HG03025 (cell line): Measurements from ENCODE around the gene LBHD2.

Source experiments
- ATAC-seq: cut with Tn5 transposase; IDR thresholded peaks from one replicate; pipeline ENCODE4 v1.9.1; 2021; ENCODE audit warnings: mild to moderate bottlenecking, moderate library complexity; ENCODE audit not compliant: unreplicated experiment, low FRiP score

LBHD2 gene

GRCh38 chr14:103089386-103090335 is 5.7 kb downstream of the LBHD2 start:
- no peak for ATAC-seq

DNA sequence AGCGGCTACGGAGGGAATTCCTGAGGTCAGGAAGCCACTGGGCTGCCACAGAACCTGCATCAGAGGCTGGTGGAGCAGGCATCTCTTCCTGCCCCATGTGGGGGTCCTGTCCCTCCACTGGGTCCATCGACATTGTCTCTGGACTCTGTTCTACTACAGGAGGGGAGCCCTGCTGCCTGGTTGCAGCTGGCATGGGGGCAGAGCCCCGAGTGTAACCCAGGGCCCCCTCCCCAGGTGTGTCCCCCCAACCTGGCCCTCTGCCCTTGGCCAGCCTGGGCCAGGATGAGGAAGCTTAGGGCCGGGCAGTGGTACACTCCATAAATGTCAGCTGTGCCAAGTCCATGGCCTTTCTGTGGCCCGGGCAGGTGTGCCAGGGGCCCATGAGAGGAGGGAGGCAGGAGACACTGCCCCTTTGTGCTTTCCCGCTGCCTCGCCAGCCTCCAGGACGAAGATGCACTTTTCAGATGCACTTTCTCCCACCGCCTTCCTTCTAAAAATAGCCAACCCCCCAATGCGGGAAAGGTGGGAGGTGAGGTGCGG is 6.5 kb downstream of the LBHD2 start:
- no peak for ATAC-seq

- ATAC-seq: no peak
These were observed 7.3 kb downstream of the LBHD2 start for GRCh38 chr14:103091041-103091882.

GRCh38 chr14:103091883-103092222 is 7.8 kb downstream of the LBHD2 start:
- ATAC-seq: no peak

GRCh38 chr14:103093856-103094405 is 9.9 kb downstream of the LBHD2 start:
- ATAC-seq: no peak

GRCh38 chr14:103094406-103095209 is 10.6 kb downstream of the LBHD2 start, which contains the start of gene EXOC3L4:
EXOC3L4 (plus strand) TSS chr14:103094725; CDS start chr14:103100220, 5,495 bp downstream.
- no peak for ATAC-seq

DNA sequence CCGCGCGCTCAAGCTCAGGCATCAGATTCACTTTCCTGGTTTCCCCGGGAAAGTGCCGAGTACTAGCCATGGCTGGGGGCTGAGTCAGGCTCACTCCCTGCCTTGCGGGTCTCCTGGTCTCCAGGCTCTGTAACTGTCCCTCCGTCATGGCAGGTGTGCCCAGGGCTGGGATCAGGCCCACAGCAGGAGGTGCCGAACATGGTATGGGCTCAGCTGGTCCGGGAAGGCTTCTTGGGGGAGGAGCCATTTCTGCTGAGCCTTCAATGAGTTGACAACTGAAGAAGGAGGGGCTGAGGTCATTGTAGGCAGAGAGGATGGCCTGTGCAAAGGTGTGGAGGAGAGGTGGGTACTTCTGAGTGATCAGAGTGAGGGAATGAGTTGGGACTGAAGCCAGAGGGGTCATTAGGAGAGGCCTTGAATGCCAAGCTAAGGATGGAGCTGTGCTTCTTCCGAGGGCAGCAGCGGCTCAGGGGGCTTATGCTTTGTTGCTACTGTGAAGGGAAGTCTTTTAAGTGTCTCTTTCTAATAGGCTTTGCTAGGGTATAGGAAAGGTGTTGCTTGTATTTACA is 11.3 kb downstream of the LBHD2 start:
- ATAC-seq: no peak

DNA sequence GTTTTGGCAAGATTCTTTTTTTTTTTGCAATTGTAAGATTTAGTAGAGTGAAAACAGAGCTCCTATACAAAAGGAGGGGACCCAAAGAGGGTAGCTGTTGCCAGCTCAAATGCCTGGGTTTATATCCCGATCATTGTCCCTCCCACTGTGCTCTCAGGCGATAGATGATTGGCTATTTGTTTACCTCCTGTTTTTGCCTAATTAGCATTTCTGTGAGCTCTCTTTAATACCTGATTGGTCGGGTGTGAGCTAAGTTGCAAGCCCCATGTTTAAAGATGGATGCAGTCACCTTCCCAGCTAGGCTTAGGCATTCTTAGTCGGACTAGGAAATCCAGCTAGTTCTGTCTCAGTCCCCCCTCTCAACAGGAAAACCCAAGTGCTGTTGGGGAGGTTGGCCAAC is 12.4 kb downstream of the LBHD2 start:
- no peak for ATAC-seq

DNA sequence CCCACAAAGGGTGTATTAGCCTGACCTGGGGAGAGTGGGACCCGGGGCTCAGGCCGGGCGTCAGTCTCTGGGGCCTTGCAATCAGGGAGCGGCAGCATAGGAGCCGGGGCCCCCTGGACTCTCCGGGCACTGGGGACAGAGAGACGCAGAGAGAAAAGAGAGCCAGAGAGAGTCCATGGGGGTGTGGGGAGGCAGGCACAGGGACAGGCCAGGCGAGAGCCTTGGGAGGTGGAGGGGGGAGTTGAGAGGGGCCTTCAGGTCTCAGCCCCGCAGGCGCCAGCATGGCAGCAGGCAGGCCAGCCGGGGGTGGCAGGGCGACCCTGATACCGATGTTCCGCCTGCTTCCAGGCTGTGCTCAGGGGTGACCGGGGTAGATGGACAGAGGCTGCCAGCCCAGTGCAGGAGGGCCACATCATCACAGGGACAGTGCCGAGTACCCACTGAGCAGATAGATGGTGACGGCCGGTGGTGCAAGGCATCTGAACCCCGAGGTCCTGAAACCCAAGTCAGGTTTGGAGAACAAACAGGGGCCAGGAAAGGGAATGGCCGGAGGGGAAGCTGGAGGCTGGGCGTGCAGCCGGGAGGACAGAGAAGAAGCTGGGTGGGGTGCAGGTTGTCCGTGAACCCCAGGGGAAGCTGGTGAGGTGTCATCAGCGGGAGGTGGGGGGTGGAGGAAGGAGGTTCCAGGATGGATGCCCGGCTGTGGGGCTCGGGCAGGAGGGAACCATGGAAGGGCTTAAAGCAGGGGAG is 13.4 kb downstream of the LBHD2 start:
- ATAC-seq: no peak

GRCh38 chr14:103097994-103098957 is 14.3 kb downstream of the LBHD2 start:
- no peak for ATAC-seq

- no peak for ATAC-seq
These were observed 15.2 kb downstream of the LBHD2 start for GRCh38 chr14:103099081-103099732.

GRCh38 chr14:103099733-103100280 is 15.8 kb downstream of the LBHD2 start:
- ATAC-seq: no peak

- no peak for ATAC-seq
These were observed 16.5 kb downstream of the LBHD2 start for GRCh38 chr14:103100281-103101121.

DNA sequence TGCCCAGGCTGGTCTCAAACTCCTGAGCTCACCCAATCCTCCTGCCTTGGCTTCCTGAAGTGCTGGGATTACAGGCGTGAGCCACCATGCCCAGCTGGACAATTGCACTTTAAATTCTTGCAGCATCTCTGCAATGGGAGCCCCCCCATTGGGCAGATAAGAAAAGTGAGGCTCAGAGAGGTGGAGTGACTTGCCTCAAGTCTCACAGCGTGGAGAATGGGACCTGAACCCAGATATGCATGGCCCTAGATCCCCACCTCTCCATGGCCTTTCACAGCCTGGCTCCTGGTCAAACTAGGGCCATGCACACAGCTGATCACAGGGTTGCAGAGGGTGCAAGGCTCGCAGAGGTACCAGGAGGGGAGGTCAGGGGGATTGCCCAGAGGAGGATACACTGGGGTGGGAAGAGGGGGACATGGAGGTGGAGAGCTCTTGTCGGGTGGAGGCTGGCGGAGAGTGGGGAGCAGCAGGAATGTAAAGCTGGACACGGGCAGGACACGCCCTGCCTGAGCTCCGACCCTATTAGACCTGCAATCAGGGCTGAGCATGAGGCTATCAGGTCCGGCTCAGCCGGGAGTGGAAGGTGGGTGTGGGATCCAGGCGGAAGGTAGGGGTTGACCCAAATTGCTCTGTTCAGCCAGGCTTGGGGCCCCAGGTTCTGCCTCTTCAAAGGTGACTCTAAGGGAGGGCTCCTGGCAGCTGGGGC is 17.4 kb downstream of the LBHD2 start:
- no peak for ATAC-seq

DNA sequence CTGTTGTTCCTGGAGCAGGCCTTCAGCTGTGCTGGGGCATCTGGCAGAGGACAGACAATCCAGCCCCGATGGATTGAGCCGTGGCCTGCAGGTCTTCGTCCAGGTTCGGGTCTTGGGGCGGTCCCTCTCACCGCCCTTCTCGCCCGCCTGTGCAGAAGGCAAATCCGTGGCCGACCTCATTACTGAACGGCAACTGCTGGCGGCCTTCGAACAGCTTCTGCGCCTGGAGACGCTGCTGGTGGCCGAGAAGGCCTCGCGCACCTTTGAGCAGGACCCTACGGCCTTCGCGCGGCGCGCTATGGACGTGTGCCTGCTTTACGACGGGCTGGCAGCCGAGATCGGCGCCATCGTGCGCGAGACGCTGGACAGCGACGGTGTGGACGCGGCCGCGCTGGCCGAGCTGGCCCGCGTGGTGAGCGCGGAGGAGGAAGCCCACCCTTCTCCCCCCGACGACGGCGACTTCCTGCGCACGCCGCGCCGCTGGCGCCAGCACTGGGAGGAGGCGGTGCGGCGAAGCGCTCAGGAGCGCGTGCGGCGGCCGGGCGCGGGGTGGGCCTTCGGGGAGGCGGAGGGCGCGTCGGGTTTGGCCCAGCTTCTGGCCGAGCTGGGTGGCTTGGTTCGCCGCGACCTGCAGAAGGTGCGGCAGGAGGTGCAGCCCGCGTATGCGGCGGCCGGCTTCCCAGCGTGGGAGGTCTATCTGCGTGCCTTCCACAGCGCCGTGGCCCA is 18.1 kb downstream of the LBHD2 start:
- ATAC-seq: no peak
